GM19240 (cell line): ENCODE data around the gene MEN1.
"Not testable (repeated sequence)": the region's sequence is repeated elsewhere in the genome, so short reads cannot be mapped to it uniquely, and the experiment has no call there.

ENCODE experiments used
- DNase-seq: peaks from one replicate; pipeline ENCODE4 v3.0.0; 2011; ENCODE audit warnings: low spot score; ENCODE audit not compliant: insufficient read length

MEN1 gene

GRCh38 chr11:64845776-64846129 lies 35.4 kb upstream of the MEN1 start:
- not testable (repeated sequence) for DNase-seq

GRCh38 chr11:64845129-64845775 lies 34.9 kb upstream of the MEN1 start:
- no peak for DNase-seq

- no peak for DNase-seq
Measured at GRCh38 chr11:64844330-64845128, 34.2 kb upstream of the MEN1 start, which contains the start of gene CDC42BPG. Gene CDC42BPG, minus strand, starts transcription at chr11:64844653. Its CDS starts 84 bp downstream, at chr11:64844569.

- DNase-seq: no peak
Measured at GRCh38 chr11:64843686-64844329, 33.5 kb upstream of the MEN1 start.

- DNase-seq: no peak
Measured at GRCh38 chr11:64842851-64843685, 32.7 kb upstream of the MEN1 start.

GRCh38 chr11:64842366-64842759 lies 32.0 kb upstream of the MEN1 start:
- DNase-seq: no peak

- no peak for DNase-seq
Measured at GRCh38 chr11:64841592-64842365, 31.4 kb upstream of the MEN1 start.

GRCh38 chr11:64839887-64840782 lies 29.8 kb upstream of the MEN1 start:
- DNase-seq: no peak

GRCh38 chr11:64839335-64839734 lies 29.0 kb upstream of the MEN1 start:
- no peak for DNase-seq

- no peak for DNase-seq
Measured at GRCh38 chr11:64838600-64839334, 28.4 kb upstream of the MEN1 start.

GRCh38 chr11:64837887-64838351 lies 27.6 kb upstream of the MEN1 start:
- DNase-seq: no peak

GRCh38 chr11:64836448-64837072 lies 26.2 kb upstream of the MEN1 start:
- DNase-seq: no peak

GRCh38 chr11:64835616-64836447 lies 25.5 kb upstream of the MEN1 start:
- DNase-seq: no peak

GRCh38 chr11:64834723-64835615 lies 24.6 kb upstream of the MEN1 start:
- no peak for DNase-seq

GRCh38 chr11:64834031-64834722 lies 23.8 kb upstream of the MEN1 start:
- DNase-seq: no peak

GRCh38 chr11:64833509-64833908 lies 23.2 kb upstream of the MEN1 start:
- DNase-seq: no peak
